MM.1S (cell line): ENCODE measurements around the gene ZRANB2.

Source experiments
- DNase-seq: peaks from one replicate; pipeline ENCODE4 v3.0.0-alpha.2; 2015
- H2AFZ ChIP-seq: fragments of 300-600 bp; sonication (generic); 2 replicates; pipeline ENCODE4 v1.6.0; 2016; ENCODE audit warnings: antibody characterized with exemption, low read length
- H3F3A ChIP-seq: fragments of 300-600 bp; sonication (generic); 2 replicates; pipeline ENCODE4 v1.6.1; 2016; ENCODE audit warnings: mild to moderate bottlenecking, antibody characterized with exemption, low read length, moderate library complexity, mixed read lengths; ENCODE audit not compliant: insufficient read depth
- H3K27ac ChIP-seq: fragments of 300-600 bp; sonication (generic); 2 replicates; pipeline ENCODE4 v1.5.1; 2016; ENCODE audit warnings: mild to moderate bottlenecking, low read length
- H3K27me3 ChIP-seq: fragments of 300-600 bp; sonication (generic); replicated peaks from 2 replicates; pipeline ENCODE4 v1.6.0; 2016; ENCODE audit warnings: low read length; ENCODE audit not compliant: insufficient read depth
- H3K36me3 ChIP-seq: fragments of 300-600 bp; sonication (generic); replicated peaks from 2 replicates; pipeline ENCODE4 v1.6.1; 2016; ENCODE audit warnings: mild to moderate bottlenecking, low read length, mixed read lengths; ENCODE audit not compliant: insufficient read depth
- H3K4me1 ChIP-seq: fragments of 300-600 bp; sonication (generic); 2 replicates; pipeline ENCODE4 v1.6.1; 2016; ENCODE audit warnings: low read length, mixed read lengths
- H3K4me2 ChIP-seq: fragments of 300-600 bp; sonication (generic); 2 replicates; pipeline ENCODE4 v1.6.0; 2016; ENCODE audit warnings: low read depth, low read length
- H3K4me3 ChIP-seq: fragments of 300-600 bp; sonication (generic); 2 replicates; pipeline ENCODE4 v1.5.1; 2016; ENCODE audit warnings: low read length, mixed read lengths
- H3K79me2 ChIP-seq: fragments of 300-600 bp; sonication (generic); 2 replicates; pipeline ENCODE4 v1.6.1; 2016; ENCODE audit warnings: mixed run types, low read length, mixed read lengths
- H3K9ac ChIP-seq: fragments of 300-600 bp; sonication (generic); 2 replicates; pipeline ENCODE4 v1.6.1; 2016; ENCODE audit warnings: low read length, mixed read lengths
- H3K9me2 ChIP-seq: fragments of 300-600 bp; sonication (generic); replicated peaks from 2 replicates; pipeline ENCODE4 v1.6.1; 2016; ENCODE audit warnings: mild to moderate bottlenecking, low read length, mixed read lengths; ENCODE audit not compliant: insufficient read depth
- H3K9me3 ChIP-seq: fragments of 300-600 bp; sonication (generic); replicated peaks from 2 replicates; pipeline ENCODE4 v1.6.1; 2016; ENCODE audit warnings: mild to moderate bottlenecking, low read length, mixed read lengths; ENCODE audit not compliant: insufficient read depth
- H4K20me1 ChIP-seq: fragments of 300-600 bp; sonication (generic); 2 replicates; pipeline ENCODE4 v1.6.1; 2016; ENCODE audit warnings: mild to moderate bottlenecking, low read length, moderate library complexity, mixed read lengths; ENCODE audit not compliant: insufficient read depth
- CTCF ChIP-seq: fragments of 300-600 bp; sonication (generic); IDR thresholded peaks from 2 replicates; pipeline ENCODE4 v1.5.1; 2016; ENCODE audit warnings: antibody characterized with exemption, low read length, mixed read lengths
- EZH2 ChIP-seq: fragments of 300-600 bp; sonication (generic); optimal IDR thresholded peaks from 2 replicates; pipeline ENCODE3; 2017; ENCODE audit warnings: low read depth, mild to moderate bottlenecking, antibody characterized with exemption, low read length, mixed read lengths
- EZH2phosphoT487 ChIP-seq: fragments of 300-600 bp; sonication (generic); IDR thresholded peaks from 2 replicates; pipeline ENCODE4 v1.6.1; 2018; ENCODE audit warnings: antibody characterized with exemption, low read length

ZRANB2 gene

GRCh38 chr1:71041806-71042205, 39.0 kb downstream of the ZRANB2 start:
- H2AFZ ChIP-seq, result no peak overlapping the region
- no peak overlapping the region for H3K4me3 ChIP-seq
- H3K27me3 ChIP-seq, result no peaks in the 10 kb centered on the region
- no peaks in the 10 kb centered on the region for H3K36me3 ChIP-seq
- no peaks in the 10 kb centered on the region for H4K20me1 ChIP-seq
- H3K79me2 ChIP-seq, result no peaks in the 10 kb centered on the region
- no peak for DNase-seq
- no peak overlapping the region for H3K27ac ChIP-seq
- H3K4me1 ChIP-seq, result peaks cover 9% of the 10 kb centered on the region; the same call in 1 of the 2 replicates
- no peaks in the 10 kb centered on the region for H3K9me3 ChIP-seq
- no peaks in the 10 kb centered on the region for H3K9me2 ChIP-seq
- no peak overlapping the region for H3K4me2 ChIP-seq
- no peaks in the 10 kb centered on the region for H3F3A ChIP-seq
- no peak overlapping the region for H3K9ac ChIP-seq
- TF ChIP-seq EZH2phosphoT487, result no peak
- TF ChIP-seq EZH2, result no peak
- TF ChIP-seq CTCF, result no peak

GRCh38 chr1:71039661-71040262, 41.1 kb downstream of the ZRANB2 start:
- Histone ChIP-seq H3K27ac (no peak overlapping the region), H3K79me2 (no peaks in the 10 kb centered on the region), H3K9me3 (no peaks in the 10 kb centered on the region), H2AFZ (no peak overlapping the region), H4K20me1 (no peaks in the 10 kb centered on the region), H3K9ac (no peak overlapping the region), H3K4me3 (no peak overlapping the region), H3K27me3 (no peaks in the 10 kb centered on the region), H3F3A (no peaks in the 10 kb centered on the region), H3K36me3 (no peaks in the 10 kb centered on the region), H3K4me2 (no peak overlapping the region), H3K9me2 (no peaks in the 10 kb centered on the region), H3K4me1 (peaks cover 9% of the 10 kb centered on the region; the same call in 1 of the 2 replicates)
- no peak for DNase-seq
- TF ChIP-seq EZH2 (no peak), CTCF (no peak), EZH2phosphoT487 (no peak)

GRCh38 chr1:71038942-71039341, 41.9 kb downstream of the ZRANB2 start:
- no peaks in the 10 kb centered on the region for H3F3A ChIP-seq
- H3K36me3 ChIP-seq, result no peaks in the 10 kb centered on the region
- no peak overlapping the region for H3K27ac ChIP-seq
- peaks cover 9% of the 10 kb centered on the region; the same call in 1 of the 2 replicates for H3K4me1 ChIP-seq
- H4K20me1 ChIP-seq, result no peaks in the 10 kb centered on the region
- no peaks in the 10 kb centered on the region for H3K9me3 ChIP-seq
- no peak overlapping the region for H3K4me2 ChIP-seq
- no peaks in the 10 kb centered on the region for H3K9me2 ChIP-seq
- no peaks in the 10 kb centered on the region for H3K79me2 ChIP-seq
- no peak for TF ChIP-seq CTCF
- TF ChIP-seq EZH2, result no peak
- TF ChIP-seq EZH2phosphoT487, result no peak
- no peak overlapping the region for H3K9ac ChIP-seq
- H3K27me3 ChIP-seq, result no peaks in the 10 kb centered on the region
- no peak for DNase-seq
- no peak overlapping the region for H3K4me3 ChIP-seq
- no peak overlapping the region for H2AFZ ChIP-seq
